GM18861 (cell line): ENCODE data around the gene MMP28.

Source experiments
- ATAC-seq: cut with Tn5 transposase; IDR thresholded peaks from one replicate; pipeline ENCODE4 v1.9.1; 2021; ENCODE audit not compliant: unreplicated experiment

MMP28 gene

DNA sequence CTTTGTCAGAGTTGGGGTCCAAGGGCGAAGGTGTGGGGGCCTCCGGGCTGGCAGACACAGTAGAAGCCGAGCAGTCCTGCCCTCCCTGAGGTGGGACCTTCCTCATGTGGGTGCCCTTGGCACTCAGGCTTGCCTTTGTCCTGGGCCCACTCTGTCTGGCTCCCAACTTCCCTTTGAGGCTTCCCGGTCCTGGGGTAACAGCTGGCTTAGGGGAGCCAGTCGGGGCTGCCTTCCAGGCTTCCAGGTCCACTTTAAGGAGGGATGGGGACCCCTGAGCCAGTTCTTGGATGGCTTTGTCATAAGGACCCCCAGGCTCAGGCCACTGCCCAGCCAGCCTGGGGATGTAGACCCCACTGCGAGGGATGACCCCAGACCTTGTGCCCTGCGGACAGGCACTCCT is 50.2 kb downstream of the MMP28 start:
- ATAC-seq: no peak

- no peak for ATAC-seq
Observed at GRCh38 chr17:35744830-35745229, 50.6 kb downstream of the MMP28 start.

GRCh38 chr17:35743626-35744328 is 51.7 kb downstream of the MMP28 start:
- no peak for ATAC-seq

DNA sequence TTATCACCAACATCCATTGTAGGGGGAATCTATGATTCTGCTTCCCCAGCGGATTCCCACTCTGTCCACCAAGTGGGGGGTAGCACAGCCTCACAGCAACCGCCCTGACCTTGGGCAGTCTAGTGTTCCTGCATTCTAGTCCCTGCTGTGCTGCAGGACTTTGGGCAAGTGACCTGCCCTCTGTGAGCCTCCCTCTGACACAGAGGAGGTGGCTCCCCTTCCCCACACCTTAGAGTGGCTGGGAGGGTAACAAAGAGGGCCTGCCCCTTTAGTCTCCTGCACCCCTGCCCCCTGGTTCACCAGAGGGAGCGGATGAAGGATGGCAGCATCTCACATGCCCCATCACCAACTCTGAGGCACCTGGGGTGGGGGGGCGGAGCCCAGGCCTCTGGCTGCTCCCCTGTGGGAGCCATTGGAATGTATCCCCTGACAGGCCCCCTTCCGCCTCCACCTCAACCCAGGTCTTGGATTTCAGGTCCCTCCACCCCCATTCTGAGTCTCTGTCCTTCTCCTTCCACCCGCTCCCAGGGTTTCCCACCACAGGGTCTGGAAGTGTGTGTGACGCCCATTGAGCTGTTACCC is 52.5 kb downstream of the MMP28 start:
- no peak for ATAC-seq

GRCh38 chr17:35742496-35742895 is 52.9 kb downstream of the MMP28 start:
- ATAC-seq: no peak

GRCh38 chr17:35740997-35741931 is 54.2 kb downstream of the MMP28 start:
- ATAC-seq: no peak

- no peak for ATAC-seq
Observed at GRCh38 chr17:35740216-35740615, 55.2 kb downstream of the MMP28 start.

GRCh38 chr17:35738519-35739133 is 56.8 kb downstream of the MMP28 start:
- ATAC-seq: no peak

DNA sequence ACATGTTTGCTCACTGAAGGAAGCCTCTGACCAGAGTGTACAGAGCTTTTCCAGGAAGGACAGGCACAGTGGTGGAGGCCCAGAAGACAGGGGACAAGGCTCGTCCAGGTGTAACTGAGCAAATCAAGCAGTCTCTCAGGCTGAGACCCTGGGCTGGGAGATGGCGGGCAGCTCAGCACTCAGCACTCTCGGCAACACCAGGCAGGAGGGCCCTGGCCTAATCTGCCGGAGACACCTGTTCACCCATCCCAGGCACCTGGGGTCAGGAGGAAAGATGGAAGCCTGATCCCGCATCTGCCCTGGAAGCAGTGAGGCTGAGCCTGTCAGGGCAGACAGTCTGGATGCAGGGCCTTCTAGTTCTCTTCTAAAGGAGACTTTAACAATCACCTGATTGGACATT is 59.2 kb downstream of the MMP28 start:
- ATAC-seq: no peak

DNA sequence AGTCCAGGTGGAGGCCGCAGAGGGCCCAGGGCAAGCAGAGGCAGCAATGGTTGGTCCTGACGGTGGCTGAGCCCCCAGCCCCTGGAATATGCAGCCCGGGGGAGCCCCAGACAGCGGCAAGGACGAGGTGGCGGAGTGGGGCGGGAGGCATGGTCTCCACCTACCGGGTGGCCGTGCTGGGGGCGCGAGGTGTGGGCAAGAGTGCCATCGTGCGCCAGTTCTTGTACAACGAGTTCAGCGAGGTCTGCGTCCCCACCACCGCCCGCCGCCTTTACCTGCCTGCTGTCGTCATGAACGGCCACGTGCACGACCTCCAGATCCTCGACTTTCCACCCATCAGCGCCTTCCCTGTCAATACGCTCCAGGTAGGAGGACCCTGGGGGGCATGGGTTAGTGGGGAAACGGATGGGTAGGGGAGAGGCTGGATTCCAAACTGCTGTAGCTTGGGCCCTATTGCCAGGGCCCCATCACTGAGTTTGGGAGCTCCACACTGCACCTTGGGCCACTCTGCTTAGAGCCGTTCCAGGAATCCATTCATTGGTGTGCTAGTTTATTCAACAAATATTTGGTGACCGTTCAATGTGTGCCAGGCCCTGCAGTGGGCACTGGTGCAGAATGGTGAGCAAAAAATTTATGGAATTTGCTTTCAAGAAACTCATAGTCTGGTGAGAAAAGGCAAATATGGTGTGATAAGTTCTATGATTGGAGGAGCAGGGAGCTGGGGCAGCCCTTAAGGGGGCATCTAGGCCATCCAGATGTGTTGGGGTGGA is 60.2 kb downstream of the MMP28 start:
- ATAC-seq: no peak

GRCh38 chr17:35734396-35734795 is 61.0 kb downstream of the MMP28 start:
- ATAC-seq: no peak

DNA sequence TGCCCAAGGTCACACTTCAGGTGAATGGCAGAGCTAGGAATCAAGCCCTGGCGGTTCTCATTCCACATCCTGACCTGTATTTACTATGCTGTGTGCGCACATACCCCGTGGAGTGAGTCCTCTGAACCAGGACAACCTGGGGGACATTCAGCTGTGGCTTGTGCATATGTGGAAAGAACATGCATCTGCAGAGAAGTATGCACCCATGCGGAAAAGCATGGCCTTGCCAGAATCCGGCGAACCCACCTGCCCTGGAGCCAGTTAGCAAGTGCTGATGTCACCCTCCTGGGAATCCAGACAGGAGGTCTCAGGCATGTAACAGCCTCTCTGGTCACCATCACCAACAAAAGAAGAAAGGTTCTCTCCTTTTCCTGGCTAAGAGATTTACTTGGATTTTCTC is 62.1 kb downstream of the MMP28 start:
- no peak for ATAC-seq

DNA sequence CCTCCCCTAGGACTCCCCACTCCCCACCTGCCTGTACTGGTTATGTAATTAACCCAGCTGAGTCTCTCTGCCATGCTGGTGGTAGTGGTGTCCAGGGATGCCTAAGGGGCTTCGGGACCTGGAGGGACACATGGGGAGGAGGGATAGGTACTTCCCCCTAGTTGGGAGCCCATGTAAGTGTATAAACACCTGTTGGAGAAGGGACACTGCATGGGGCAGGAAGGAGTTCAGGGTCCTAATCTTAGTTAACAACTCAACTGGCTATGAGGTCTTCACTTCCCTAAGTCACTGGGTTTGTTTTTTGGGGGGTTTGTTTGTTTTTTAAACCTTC is 62.7 kb downstream of the MMP28 start:
- no peak for ATAC-seq

DNA sequence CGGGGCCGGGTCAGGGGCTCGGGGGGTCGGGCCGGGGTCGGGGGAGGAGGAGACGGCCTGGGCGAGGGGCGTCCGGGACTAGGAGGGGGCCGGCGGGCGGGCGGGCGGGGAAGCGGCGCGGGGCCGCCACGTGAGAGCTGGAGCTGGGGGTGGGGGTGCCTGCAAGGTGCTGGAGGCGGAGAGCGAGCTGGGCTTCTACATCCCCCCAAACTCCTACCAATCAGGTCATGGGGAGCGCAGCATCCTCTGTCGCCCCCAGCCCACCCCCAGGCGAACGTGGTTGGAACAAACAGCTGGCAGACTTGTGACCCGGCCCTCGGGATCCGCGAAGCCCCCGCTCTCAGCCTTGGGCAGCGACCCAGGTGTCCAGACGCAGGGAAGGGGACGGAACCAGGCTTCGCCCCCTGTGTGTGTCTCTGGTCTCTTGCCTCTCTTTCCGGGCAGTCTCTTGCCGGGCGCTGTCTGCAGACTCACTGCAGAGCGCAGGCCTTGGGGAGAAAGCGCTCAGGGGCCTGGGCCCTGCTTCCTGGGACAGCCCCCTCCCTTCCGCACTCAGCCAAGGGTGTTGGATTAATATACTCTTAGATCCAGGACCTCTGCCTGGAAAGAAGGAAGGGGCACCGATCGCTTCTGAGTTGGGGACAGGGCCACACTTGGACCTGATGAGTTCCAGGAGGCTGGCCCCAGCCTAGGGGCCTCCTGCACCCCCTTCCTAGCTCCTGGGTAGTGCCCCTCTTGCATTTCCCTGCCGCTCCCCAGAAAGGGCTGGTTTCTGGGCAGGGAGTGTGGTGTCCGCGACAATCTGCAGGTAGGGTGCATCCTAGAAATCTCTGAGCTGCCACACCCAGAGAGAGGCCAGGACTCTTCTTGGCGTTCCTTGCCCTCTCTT is 63.3 kb downstream of the MMP28 start:
- no peak for ATAC-seq

GRCh38 chr17:35731239-35731916 is 64.1 kb downstream of the MMP28 start, which contains the start of gene RASL10B:
Gene RASL10B (plus strand): TSS chr17:35731639. CDS start chr17:35735185, 3,546 bp downstream.
- no peak for ATAC-seq

- ATAC-seq: no peak
Observed at GRCh38 chr17:35730400-35731005, 64.9 kb downstream of the MMP28 start.

DNA sequence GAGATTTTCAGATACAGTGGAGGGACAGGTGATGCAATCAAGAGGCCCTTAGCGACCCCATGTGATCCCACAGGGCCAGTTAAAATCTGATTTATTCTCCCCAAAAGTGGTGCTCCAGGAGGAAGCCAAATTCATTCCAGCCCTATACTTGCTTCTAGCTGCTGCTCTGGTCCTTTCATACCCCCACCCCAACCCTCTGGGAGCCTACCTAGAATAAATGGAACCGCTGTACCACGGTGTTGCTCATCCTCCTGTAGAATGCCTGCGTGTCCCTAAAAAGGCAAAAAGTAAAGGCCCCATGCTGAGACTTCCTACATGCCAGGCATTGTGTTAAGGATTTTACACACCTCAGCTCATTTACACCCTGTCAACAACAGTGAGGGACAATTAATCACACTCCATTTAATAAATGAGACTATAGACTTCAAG is 66.0 kb downstream of the MMP28 start:
- ATAC-seq: no peak

DNA sequence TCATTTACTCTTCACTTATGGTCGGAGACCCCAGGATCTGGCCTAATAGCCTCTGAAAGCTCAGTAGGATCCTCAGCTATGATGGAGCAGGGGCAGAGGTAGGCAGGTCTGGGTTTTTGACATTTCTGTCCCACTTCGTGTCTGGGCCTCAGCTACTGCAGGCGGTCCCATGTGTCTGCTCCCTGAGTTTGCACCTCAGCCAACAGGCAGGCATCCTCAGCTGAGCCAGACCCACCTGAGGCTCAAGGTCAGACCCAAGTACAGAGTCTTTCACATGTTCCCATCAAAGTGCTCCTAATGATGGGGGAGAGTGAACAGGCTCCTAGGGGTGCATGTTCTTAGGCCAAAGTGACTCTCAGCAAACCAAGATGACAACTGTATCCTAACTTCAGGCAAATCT is 66.9 kb downstream of the MMP28 start:
- ATAC-seq: no peak

GRCh38 chr17:35727635-35728034 is 67.8 kb downstream of the MMP28 start:
- ATAC-seq: no peak
